ENCODE data around the gene SELENBP1. TPM values are rescaled to one million over a fixed set of nuclear protein-coding genes. Genes with fewer than 3 reads are reported as not detected.
"Not testable (repeated sequence)": the region's sequence is repeated elsewhere in the genome, so short reads cannot be mapped to it uniquely, and the experiment has no call there.

SELENBP1 gene
- polyA plus RNA-seq (ENCODE audit: insufficient read length in 3 of 3): 10 to 100 TPM; 45.9 to 56.2 (median 47.0) TPM

DNA sequence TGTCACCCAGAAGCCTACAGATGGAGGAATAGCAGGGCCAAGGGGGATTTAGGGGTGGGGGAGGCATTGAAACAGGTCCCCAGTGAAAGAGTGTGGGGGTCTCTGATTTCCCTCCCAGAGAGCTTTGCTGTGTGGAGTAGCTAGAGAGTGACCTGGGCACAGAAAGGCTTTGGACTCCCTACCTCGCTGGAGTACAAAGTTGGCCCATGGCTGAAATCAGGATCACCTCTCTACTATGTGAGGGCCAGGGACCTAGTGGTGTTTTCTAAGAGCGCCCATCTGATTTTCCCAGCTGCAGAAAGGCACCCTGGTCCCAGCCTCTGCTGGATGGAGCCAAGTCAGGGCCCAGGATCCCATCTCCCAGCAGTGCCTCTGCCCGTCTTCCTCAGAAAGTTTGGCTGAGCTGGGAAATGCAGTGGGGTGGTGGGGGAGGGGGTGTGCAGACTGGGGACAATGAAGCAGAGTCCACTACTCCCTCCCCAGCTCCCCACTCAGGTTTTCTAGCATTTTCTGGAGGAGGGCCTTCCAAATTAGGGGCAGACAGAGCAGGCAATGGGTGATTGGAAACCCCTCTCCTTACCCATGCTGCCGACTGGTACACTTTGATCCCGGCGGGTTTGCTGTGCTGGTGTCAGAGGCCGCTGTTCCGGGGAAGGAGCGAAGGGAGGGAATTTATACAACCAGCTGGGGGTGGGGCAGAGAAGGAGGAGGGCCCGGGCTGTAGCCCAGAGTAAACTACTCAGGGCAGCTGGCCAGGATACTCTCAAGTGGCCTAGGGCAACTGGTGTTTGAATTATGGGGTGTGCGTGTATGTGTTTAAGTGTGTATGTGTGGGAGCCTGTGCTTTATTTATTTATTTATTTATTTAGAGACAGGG, at the start of gene SELENBP1:
Gene SELENBP1 (minus strand): TSS at position 648 of the 877 bp plus-strand sequence. CDS start 64 bp downstream, at position 584.
- peak in 2 of 3 donors; percentile 67 to 69 for DNase-seq (ENCODE audit: low read depth in 3 of 3, low spot score in 2 of 3)

DNA sequence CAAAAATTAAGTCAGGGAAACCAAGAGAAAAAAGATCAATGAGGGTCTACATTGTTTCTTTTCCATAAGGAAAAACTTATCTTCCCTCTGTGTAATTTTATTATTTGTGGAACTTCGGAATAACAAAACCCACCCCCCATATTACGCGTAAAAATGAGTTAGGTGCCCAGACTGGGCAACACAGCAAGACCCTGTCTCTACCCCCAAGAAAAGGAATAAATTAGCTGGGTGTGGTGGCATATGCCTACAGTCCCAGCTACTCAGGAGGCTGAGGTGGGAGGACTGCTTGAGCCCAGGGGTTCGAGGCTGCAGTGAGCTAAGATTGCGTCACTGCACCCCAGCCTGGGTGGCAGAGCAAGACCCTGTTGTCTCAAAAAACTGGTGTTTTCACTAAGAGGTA, 47.3 kb upstream of the SELENBP1 start:
- DNase-seq (ENCODE audit: low read depth in 3 of 3, low spot score in 2 of 3): no peak

DNA sequence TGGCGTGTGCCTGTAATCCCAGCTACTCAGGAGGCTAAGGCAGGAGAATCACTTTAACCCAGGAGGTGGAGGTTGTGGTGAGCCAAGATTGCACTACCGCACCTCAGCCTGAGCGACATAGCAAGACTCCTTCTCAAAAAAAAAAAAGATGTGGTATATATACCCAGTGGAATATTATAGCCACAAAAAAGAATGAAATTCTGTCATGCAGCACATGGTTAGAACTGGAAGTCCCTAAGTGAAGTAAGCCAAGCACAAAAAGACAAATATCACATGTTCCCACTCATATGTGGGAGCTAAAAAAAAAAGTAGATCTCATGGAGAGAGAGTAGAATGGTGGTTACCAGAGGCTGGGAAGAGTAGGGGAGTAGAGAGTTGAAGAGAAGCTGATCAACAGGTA, 45.6 kb upstream of the SELENBP1 start:
- DNase-seq (ENCODE audit: low read depth in 3 of 3, low spot score in 2 of 3): no peak

DNA sequence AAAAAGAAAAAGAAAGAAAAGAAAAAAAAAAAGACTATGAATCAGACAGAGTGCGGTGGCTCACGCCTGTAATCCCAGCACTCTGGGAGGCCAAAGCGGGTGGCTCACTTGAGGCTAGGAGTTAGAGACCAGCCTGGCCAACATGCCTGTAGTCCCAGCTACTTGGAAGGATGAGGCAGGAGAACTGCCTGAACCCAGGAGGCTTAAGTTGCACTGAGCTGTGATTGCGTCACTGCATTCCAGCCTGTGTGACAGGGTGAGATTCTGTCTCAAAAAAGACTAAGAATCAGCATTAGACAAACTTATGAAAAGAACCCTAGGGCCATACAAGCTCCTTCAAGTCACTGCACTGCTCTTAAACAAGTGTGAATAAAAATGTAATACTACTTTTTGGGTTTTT, 43.7 kb upstream of the SELENBP1 start:
- no peak for DNase-seq (ENCODE audit: low read depth in 3 of 3, low spot score in 2 of 3)

DNA sequence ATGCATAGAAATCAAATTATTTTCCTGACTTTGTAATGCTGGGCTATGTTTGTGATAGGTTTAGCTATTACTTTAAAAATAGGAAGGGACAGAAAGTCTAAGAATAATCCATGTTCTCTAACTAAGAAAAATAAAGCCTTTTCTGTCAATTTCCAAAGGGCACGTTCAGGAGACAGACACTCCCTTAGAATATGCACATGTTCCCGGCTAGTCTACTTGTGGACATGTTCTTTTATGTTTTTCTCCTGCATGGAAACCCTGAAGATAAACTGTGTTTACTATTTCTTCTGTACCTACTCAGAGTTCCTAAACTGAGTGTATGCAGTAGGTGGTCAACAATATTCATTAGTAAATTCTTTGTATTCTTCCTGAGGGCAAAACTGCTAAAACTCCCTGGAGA, 39.4 kb upstream of the SELENBP1 start:
- DNase-seq (ENCODE audit: low read depth in 3 of 3, low spot score in 2 of 3): no peak

DNA sequence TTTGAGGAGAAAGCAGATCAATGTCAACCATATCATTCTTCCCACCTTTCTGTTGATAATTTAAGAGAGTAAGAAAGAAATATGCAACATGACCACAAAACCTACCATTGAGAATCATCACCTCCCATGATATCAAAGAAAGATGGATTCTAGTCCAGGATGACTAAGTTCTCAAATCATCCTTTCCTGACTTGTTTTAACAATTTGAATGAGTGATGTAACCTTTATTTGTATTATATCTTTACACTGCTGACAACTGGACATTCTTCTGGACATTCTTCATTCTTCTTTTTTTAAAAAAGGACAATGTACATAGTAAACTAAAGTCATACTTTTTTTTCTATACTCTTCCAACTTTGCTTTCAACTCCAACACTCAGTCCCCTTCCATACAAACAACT, 36.4 kb upstream of the SELENBP1 start:
- DNase-seq (ENCODE audit: low read depth in 3 of 3, low spot score in 2 of 3): no peak

DNA sequence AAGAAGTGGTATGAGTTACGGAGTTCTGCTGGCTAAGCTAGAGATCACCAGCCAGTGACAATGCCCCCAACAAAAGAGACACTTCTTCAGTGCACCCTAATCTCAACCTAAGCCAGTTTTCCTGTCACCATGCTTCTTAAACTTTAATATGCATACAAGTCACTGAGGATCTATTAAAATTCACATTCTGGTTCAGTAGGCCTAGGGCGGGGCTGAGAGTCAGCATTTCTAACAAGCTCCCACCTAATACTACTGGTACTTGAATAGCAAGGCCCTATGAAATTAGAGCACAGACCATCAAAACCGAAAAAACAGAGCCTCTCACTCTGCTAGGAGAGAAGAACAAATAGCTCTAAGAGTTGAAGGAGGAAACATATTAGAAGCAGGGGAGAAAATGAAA, 34.8 kb upstream of the SELENBP1 start:
- DNase-seq (ENCODE audit: low read depth in 3 of 3, low spot score in 2 of 3): no peak

DNA sequence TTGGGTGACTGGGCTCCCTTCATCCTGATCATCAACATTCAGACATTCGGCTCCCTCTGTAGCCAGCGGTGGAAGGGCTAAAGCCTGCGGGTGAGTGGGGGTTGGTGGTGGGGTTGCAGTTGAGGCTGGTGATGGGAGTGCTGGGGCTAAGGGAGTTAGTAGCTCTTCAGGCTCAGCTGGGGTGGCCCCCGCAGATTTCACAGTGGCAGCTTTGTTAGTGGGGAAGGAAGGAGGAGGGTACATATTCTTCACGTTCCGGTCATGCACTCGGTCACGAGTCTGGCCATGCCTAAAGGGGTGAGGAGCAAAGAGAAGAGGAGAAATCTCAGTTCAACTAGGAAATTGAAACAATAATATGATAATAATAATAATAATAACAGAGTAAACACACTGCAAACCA, 33.7 kb upstream of the SELENBP1 start:
- DNase-seq (ENCODE audit: low read depth in 3 of 3, low spot score in 2 of 3): no peak

DNA sequence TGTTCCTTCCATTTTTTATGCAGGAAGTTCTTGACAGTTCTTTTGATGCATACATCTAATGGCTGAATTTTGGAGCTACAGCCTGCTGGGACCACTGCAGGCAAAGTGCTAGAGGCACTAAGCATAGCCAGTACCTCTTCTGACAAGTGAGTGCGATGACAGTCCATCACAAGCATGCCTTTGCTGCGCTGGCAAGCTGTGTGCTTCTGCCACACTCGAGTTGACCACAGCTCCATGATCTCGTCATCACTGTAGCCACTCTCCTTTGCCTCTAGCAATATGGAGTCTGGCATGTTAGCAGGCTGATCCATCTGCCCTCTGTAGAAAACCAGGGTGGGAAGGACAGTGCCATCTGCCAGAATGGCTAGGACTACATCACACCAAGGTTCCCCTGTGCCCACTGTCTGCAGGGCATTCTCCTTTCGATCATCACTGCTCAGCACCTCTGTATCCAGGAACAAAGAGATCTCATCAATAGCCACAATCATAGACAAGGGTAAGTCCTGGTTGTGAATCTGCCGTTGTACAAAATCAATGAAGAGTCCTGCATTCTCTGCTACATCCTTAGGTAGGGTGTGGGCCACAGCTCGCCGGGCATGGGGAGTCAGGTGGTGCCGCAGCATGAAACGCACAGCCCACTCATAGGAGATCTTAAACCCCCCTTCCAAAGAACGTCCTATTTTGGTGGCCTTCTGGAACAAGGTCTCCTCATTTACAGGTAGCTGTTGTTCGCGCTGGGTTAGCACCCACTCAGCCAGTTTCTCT, 32.9 kb upstream of the SELENBP1 start:
- DNase-seq (ENCODE audit: low read depth in 3 of 3, low spot score in 2 of 3): no peak

DNA sequence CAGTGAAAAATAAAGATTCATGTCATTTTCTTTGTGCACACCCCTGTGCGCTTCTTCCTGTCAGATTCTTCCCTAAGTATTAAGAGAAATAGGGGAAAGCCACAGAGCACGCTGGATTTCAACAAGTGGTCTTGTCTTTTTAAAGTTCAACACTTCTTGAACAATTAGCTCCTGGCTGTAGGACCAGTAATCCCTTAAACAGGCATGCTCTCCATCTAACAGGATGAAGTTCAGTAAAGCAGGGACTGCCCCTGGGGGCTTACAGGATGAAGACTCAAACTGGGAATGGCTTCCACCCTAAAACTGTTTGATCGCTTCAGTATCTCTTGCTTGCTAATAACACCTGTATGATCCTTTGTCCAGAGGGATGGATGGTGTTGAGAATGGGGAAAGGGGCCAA, 31.1 kb upstream of the SELENBP1 start:
- no peak for DNase-seq (ENCODE audit: low read depth in 3 of 3, low spot score in 2 of 3)

DNA sequence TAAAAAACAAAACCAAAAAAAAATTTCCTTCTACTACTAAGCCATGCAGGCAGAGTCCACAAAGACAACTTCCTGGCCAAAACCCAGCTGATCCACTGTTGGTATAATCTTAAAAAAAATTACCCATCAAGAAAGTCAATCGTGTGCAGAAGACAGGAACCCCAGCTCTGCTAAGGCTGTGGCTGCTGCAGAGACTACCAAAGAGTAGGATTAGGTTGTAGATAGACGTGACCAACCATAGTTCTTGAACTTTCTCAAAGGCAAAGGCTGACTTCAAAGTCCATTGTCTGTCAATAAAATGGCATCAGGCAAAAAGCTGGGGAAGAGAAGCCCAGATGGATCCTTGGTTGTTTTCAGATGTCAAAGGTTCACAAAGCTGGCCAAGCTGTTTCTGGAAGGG, 30.3 kb upstream of the SELENBP1 start:
- DNase-seq (ENCODE audit: low read depth in 3 of 3, low spot score in 2 of 3): no peak

DNA sequence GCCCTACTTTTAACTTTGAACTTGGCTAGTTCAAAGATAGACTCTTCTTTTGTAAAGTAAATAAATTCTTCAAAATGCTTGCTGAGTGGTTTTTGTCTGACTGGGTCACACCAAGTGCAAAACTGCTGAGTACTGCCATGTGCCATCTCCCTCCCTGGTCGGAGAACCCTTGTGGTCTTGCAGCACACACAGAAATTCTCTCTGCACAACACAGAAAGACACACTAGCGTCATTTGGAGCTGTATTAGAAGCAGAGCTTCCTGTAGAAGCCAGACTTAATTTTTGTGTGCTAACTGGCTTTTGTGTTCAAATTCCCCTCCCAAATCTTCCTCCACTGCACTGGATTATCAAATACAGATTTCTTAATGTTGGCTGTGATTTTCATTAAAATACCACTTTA, 29.4 kb upstream of the SELENBP1 start:
- DNase-seq (ENCODE audit: low read depth in 3 of 3, low spot score in 2 of 3): no peak

DNA sequence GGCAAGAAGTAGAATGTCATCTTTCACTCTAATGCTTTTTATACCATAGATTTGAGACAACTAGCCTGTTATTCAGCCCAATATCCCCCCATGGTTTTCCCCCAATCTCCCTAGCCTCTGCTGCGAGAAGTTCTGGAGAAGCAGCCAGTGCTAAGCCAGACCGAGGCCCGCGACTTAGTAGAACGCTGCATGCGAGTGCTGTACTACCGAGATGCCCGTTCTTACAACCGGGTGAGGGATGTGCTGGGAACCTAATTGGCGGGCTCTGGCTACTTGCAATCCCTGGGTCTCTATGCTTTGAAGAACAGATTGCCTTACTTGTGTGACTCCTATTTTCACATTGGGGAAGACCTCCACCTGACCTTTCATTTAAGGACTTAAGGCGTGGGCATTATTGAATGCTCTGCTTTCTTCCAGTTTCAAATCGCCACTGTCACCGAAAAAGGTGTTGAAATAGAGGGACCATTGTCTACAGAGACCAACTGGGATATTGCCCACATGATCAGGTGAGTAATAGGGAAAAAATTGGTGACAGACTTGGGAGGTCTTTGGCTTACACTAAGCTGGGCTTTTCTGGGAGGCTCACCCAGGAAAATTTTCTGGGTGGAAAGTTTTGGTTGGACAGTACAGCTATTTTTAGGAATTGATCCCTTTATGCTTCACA, 28.8 kb upstream of the SELENBP1 start:
- no peak for DNase-seq (ENCODE audit: low read depth in 3 of 3, low spot score in 2 of 3)

DNA sequence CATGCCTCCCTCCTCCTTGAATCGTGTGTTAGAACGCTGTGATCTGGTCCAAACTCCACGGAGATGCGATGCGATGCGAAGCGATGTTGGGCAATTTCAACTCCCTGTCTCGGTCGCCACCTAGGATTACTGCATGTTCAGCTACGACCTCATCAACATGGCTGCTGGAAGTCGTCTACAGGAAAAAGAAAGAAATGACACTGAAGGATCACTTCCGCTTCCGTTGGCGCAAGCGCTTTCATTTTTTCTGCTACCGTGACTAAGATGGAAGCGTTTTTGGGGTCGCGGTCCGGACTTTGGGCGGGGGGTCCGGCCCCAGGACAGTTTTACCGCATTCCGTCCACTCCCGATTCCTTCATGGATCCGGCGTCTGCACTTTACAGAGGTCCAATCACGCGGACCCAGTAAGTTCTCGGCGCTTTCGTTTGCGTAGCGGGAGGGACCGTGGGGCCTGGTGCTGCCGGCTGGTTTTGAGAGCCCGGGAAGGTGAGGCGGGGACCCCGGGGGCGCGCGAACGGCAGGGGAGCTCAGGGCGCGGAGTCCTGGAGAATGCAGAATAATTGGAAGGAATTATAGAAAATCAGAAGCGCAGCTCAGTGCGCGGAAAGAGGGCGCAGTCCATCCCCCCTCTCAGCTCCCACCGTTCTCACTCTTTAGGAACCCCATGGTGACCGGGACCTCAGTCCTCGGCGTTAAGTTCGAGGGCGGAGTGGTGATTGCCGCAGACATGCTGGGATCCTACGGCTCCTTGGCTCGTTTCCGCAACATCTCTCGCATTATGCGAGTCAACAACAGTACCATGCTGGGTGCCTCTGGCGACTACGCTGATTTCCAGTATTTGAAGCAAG, 27.0 kb upstream of the SELENBP1 start, which contains the start of gene PSMB4:
Gene PSMB4 (plus strand): TSS at position 250 of the 848 bp plus-strand sequence. CDS start 15 bp downstream, at position 265.
- DNase-seq (ENCODE audit: low read depth in 3 of 3, low spot score in 2 of 3): peak; percentile 91 to 95 (median 92)

DNA sequence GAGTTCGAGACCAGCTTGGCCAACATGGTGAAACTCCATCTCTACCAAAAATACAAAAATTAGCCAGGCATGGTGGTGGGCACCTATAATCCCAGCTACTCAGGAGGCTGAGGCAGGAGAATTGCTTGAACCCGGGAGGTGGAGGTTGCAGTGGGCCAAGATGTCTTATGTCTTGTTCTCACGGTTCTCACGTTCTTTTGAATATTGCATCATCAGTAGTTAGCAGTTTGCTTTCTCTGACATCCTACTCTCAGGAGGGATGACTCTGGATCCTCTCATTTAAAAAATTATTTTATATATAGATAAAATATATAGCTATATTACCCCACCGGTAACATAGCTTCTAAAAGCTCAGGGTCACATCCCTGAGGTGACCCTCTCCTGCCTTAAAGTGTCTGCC, 23.8 kb upstream of the SELENBP1 start:
- DNase-seq (ENCODE audit: low read depth in 3 of 3, low spot score in 2 of 3): not testable (repeated sequence)

DNA sequence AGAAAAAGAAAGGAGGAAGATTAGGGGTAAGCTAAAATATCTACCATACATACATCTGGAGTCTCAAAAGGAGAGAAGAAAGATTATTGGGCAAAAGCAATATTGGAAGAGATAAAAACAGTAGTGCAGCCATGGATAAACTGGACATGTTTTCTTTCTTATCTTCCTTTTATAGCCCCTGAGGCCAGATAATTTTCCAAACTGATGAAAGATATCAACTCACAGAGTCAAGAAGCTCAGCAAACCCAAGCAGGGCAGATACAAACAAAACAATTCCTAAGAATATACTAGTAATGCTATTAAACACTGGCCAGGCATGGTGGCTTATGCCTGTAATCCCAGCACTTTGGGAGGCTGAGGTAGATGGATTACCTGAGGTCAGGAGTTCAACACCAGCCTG, 21.1 kb upstream of the SELENBP1 start:
- no peak for DNase-seq (ENCODE audit: low read depth in 3 of 3, low spot score in 2 of 3)

DNA sequence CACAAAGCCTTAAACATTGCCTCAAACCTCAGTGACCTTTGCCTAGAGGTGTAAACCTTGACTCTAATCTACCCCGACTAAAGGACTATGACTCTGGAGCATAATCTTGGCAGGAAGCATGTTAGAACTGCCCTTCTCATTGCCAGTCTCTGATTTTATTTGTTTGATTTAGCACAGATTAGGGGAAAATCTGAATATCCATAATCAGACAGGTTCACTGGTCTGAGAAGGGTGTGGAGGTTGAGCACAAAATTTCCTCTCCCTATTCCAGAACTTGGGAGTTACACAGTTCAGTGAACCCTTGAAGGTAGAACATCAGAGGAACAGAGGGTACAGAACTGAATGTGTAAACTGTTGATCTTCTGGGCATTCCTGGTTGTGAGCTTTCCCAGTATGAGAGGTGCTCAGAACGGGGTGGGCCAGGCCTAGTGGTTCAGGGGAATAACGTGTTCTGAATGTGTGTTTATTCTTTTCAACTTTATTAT, 18.6 kb upstream of the SELENBP1 start:
- DNase-seq (ENCODE audit: low read depth in 3 of 3, low spot score in 2 of 3): no peak

DNA sequence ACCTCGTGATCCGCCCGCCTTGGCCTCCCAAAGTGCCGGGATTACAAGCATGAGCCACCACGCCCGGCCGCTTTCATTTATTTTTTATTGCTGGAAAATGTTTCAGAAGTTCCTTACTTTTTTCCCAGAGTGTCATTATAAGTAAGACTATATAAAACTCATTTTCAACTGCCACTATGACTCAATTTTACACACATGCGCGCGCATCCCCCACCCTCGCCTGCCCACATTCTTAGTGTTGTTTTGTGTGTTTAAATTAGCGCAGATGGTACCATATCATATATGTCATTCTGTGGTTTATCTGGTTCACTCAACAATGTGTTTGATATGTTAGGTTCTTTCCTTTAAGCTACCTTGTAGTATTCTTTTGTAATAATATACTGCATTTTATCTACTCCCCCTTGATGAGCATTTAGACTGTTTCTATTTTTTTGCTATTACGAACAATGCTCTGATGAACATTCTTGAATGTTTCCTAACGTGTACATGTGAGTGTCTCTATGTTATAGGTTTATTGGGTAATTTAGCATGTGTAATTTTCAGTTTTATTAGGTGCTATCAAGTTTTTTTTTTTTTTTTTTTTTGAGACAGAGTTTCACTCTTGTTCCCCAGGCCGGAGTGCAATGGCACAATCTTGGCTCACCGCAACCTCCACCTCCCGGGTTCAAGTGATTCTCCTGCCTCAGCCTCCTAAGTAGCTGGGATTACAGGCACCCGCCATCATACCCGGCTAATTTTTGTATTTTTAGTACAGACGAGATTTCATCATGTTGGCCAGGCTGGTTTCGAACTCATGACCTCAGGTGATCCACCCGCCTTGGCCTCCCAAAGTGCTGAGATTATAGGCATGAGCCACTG, 17.9 kb upstream of the SELENBP1 start:
- not testable (repeated sequence) for DNase-seq (ENCODE audit: low read depth in 3 of 3, low spot score in 2 of 3)

DNA sequence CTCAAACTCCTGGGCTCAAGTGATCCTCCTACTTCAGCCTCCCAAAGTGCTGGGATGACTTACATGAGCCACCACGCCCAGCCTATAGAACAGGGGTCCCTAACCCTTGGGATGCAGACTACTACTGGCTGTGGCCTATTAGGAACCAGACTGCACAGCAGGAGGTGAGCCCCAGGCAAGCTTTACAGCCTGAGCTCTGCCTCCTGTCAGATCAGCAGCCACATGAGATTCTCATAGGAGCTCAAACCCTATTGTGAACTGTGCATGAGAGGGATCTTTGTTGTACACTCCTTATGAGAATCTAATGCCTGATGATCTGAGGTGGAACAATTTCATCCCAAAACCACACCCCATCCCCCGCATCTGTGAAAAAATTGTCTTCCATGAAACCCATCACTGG, 13.5 kb upstream of the SELENBP1 start:
- DNase-seq (ENCODE audit: low read depth in 3 of 3, low spot score in 2 of 3): no peak
